Measurements from ENCODE around the gene ROR1. TPM values are rescaled to one million over a fixed set of nuclear protein-coding genes. Genes with fewer than 3 reads are reported as not detected.

ROR1 gene
- total RNA-seq, 1 experiment from 2014 or later = 56.3 TPM

GRCh38 chr1:64112281-64112680, 338.5 kb downstream of the ROR1 start (continued):
- no peak for TF ChIP-seq ZBTB43 (CRISPR knock-in tag; IDR thresholded peaks at IDR 0.05)

- Mint-ChIP-seq H3K36me3 (no peaks in the 10 kb centered on the region), H3K4me3 (no peak overlapping the region), H3K27ac (no peak overlapping the region), H3K27me3 (ENCODE audit: low read depth) (no peaks in the 10 kb centered on the region), H3K4me1 (peaks cover 26% of the 10 kb centered on the region), H3K9me3 (no peaks in the 10 kb centered on the region)
- ChIA-PET CTCF (interaction anchor here (1.2 to 1.4 kb wide), 2 partner anchors 23 to 422 kb away, joined by 4 to 5 read pairs; no protein-coding TSS in a partner anchor), POLR2A (no interaction called here)
- DNase-seq (ENCODE audit: low spot score) = no peak
- no peak; the same call in 1 of the 2 replicates for ATAC-seq
- no peak for TF ChIP-seq ZSCAN18 (CRISPR knock-in tag; IDR thresholded peaks at IDR 0.05)
- no peak for TF ChIP-seq STAT6 (CRISPR knock-in tag; conservative IDR thresholded peaks at IDR 0.05; ENCODE audit: low read depth)
- TF ChIP-seq ERG (CRISPR knock-in tag; IDR thresholded peaks at IDR 0.05) = no peak
- TF ChIP-seq ZNF263 (CRISPR knock-in tag; IDR thresholded peaks at IDR 0.05; ENCODE audit: low read depth) = no peak
- TF ChIP-seq HMGA2 (CRISPR knock-in tag; IDR thresholded peaks at IDR 0.05) = no peak
- no peak for TF ChIP-seq CREB1 (CRISPR knock-in tag; IDR thresholded peaks at IDR 0.05)
- TF ChIP-seq ZNF512 (CRISPR knock-in tag; IDR thresholded peaks at IDR 0.05; ENCODE audit: borderline replicate concordance) = no peak
- no peak for TF ChIP-seq ZNF317 (CRISPR knock-in tag; IDR thresholded peaks at IDR 0.05; ENCODE audit: borderline replicate concordance, low read depth)
- no peak for TF ChIP-seq ZNF532 (CRISPR knock-in tag; IDR thresholded peaks at IDR 0.05; ENCODE audit: borderline replicate concordance)
- TF ChIP-seq FOXP4 (CRISPR knock-in tag; IDR thresholded peaks at IDR 0.05) = no peak
- TF ChIP-seq ATF6 (CRISPR knock-in tag; IDR thresholded peaks at IDR 0.05) = no peak
- no peak for TF ChIP-seq SMAD4 (CRISPR knock-in tag; IDR thresholded peaks at IDR 0.05)
- TF ChIP-seq CDX4 (CRISPR knock-in tag; IDR thresholded peaks at IDR 0.05; ENCODE audit: borderline replicate concordance) = no peak
- TF ChIP-seq JAZF1 (CRISPR knock-in tag; IDR thresholded peaks at IDR 0.05) = no peak
- no peak for TF ChIP-seq FOXP1 (CRISPR knock-in tag; IDR thresholded peaks at IDR 0.05; ENCODE audit: borderline replicate concordance)
Measured at GRCh38 chr1:64114012-64114525, 340.3 kb downstream of the ROR1 start.
